HepG2 (cell line): ENCODE measurements around the gene SERINC2. TPM values are rescaled to one million over a fixed set of nuclear protein-coding genes. Genes with fewer than 3 reads are reported as not detected.

Source experiments
- ATAC-seq: fragments of 200-7000 bp; cut with Tn5 transposase; 3 replicates; pipeline ENCODE4 v1.9.1; 2020; ENCODE audit warnings: mild to moderate bottlenecking, moderate library complexity
- BruUV-seq: library from RNA; stranded (reverse); fragments of 400-500 nt; replicated peaks from 2 replicates; lab custom pipeline; 2021; lab: Mats Ljungman, UMichigan
- CTCF ChIA-PET: fragments of 300-600 bp; formaldehyde crosslinking; extraction: SDS; loops from one replicate; lab custom pipeline; 2021; ENCODE audit warnings: low total read pairs, inconsistent platforms, low intra/inter-chr PET ratio; lab: Yijun Ruan, JAX
- POLR2A ChIA-PET: fragments of 350-600 bp; sonication (Branson Sonifier 250); formaldehyde crosslinking; loops from one replicate; lab custom pipeline; 2020; ENCODE audit warnings: antibody characterized with exemption, inconsistent platforms; lab: Yijun Ruan, JAX
- DNase-seq: peaks from one replicate; pipeline ENCODE4 v3.0.0-alpha.2; 2015; ENCODE audit warnings: low spot score
- FAIRE-seq: peaks from 3 replicates; lab custom pipeline; 2011; peaks lifted over from hg19 to GRCh38; lab: Jason Lieb, UNC
- H2AFZ ChIP-seq: one replicate; pipeline ENCODE4 v1.6.1; 2011; ENCODE audit warnings: low read length, inconsistent platforms
- H3K27ac ChIP-seq: fragments of 300-600 bp; 3 replicates; pipeline ENCODE4 v1.8.0; 2011; ENCODE audit warnings: mixed run types, mild to moderate bottlenecking, mixed read lengths, low read length, inconsistent platforms; ENCODE audit not compliant: insufficient read depth; ENCODE audit errors: extremely low read length
- H3K27me3 ChIP-seq, 2 experiments: fragments of 200-600 bp in 1 of 2; 2 replicates in 1 of 2; 3 replicates in 1 of 2; pipeline versions ENCODE4 v1.6.0 to v1.8.0; 2011; ENCODE audit warnings: low read length in 2 of 2, mild to moderate bottlenecking in 2 of 2, moderate library complexity in 2 of 2, inconsistent platforms in 1 of 2; ENCODE audit not compliant: insufficient read depth in 2 of 2, control insufficient read depth in 1 of 2
- H3K36me3 ChIP-seq, 2 experiments: fragments of 200-600 bp in 1 of 2; replicated peaks in 1 of 2; 2 replicates in 1 of 2; 3 replicates in 1 of 2; pipeline versions ENCODE4 v1.5.1 to v1.8.0; 2011; ENCODE audit warnings: low read length in 2 of 2, inconsistent platforms in 1 of 2; ENCODE audit not compliant: insufficient read depth in 2 of 2, control insufficient read depth in 1 of 2
- H3K4me1 ChIP-seq: 2 replicates; pipeline ENCODE4 v1.5.1; 2012; ENCODE audit warnings: low read length, inconsistent platforms; ENCODE audit not compliant: insufficient read depth
- H3K4me2 ChIP-seq: 2 replicates; pipeline ENCODE4 v1.6.0; 2011; ENCODE audit warnings: low read depth, low read length, inconsistent platforms
- H3K4me3 ChIP-seq, 3 experiments: fragments of 200-600 bp in 1 of 3; sonication (generic), shearing (Covaris generic) in 1 of 3; replicated peaks in 1 of 3; 2 replicates each; pipeline ENCODE4 v1.5.1; 2011 to 2016; ENCODE audit warnings: low read length in 3 of 3, inconsistent platforms in 2 of 3, low read depth in 2 of 3, mild to moderate bottlenecking in 2 of 3, control low read depth in 1 of 3, mixed read lengths in 1 of 3; ENCODE audit not compliant: insufficient read depth in 1 of 3
- H3K79me2 ChIP-seq: one replicate; pipeline ENCODE4 v1.6.1; 2011; ENCODE audit warnings: low read length, inconsistent platforms; ENCODE audit not compliant: insufficient read depth
- H3K9ac ChIP-seq: 2 replicates; pipeline ENCODE4 v1.6.0; 2011; ENCODE audit warnings: mild to moderate bottlenecking, low read depth, low read length, inconsistent platforms; ENCODE audit not compliant: insufficient read depth
- H3K9me3 ChIP-seq: 2 replicates; pipeline ENCODE4 v1.5.1; 2012; ENCODE audit warnings: mild to moderate bottlenecking, low read length
- H4K20me1 ChIP-seq: 2 replicates; pipeline ENCODE4 v1.6.0; 2011; ENCODE audit warnings: inconsistent platforms, mild to moderate bottlenecking, low read length, moderate library complexity; ENCODE audit not compliant: insufficient read depth
- CBX2 ChIP-seq, 2 experiments: fragments of 200-600 bp in 1 of 2; sonication (generic); formaldehyde crosslinking in 1 of 2; IDR thresholded peaks; 2 replicates each; pipeline versions ENCODE4 v1.7.0 to v1.8.1; 2018 to 2022; ENCODE audit warnings: low read depth in 2 of 2, low read length in 1 of 2, mild to moderate bottlenecking in 1 of 2, missing genetic modification reagents in 1 of 2
- CEBPB ChIP-seq: IDR thresholded peaks from 2 replicates; pipeline ENCODE4 v1.6.1; 2011; ENCODE audit warnings: low read depth, low read length, improper control_type of control experiment, borderline replicate concordance
- DBP ChIP-seq: sonication (generic); formaldehyde crosslinking; IDR thresholded peaks from 2 replicates; pipeline ENCODE4 v1.4.0; 2020; ENCODE audit warnings: missing genetic modification reagents; ENCODE audit errors: not compliant biosample characterization
- KDM1A ChIP-seq: IDR thresholded peaks from 2 replicates; pipeline ENCODE4 v1.6.1; 2016; ENCODE audit warnings: missing compliant biosample characterization
- NR3C1 ChIP-seq: sonication (generic); formaldehyde crosslinking; IDR thresholded peaks from 2 replicates; pipeline ENCODE4 v1.4.0; 2020; ENCODE audit warnings: missing genetic modification reagents
- PRDM10 ChIP-seq: sonication (generic); formaldehyde crosslinking; IDR thresholded peaks from 2 replicates; pipeline ENCODE4 v1.4.0; 2020; ENCODE audit warnings: low read depth, missing genetic modification reagents
- TCF7 ChIP-seq: sonication (generic); IDR thresholded peaks from 2 replicates; pipeline ENCODE4 v1.6.1; 2016; ENCODE audit warnings: antibody characterized with exemption, low read depth
- XBP1 ChIP-seq: sonication (generic); formaldehyde crosslinking; IDR thresholded peaks from 2 replicates; pipeline ENCODE4 v1.5.0; 2020; ENCODE audit warnings: missing genetic modification reagents
- ZBTB7B ChIP-seq: sonication (generic); formaldehyde crosslinking; IDR thresholded peaks from 2 replicates; pipeline ENCODE4 v1.4.0; 2020; ENCODE audit warnings: missing genetic modification reagents
- ZNF101 ChIP-seq: sonication (generic); formaldehyde crosslinking; IDR thresholded peaks from 2 replicates; pipeline ENCODE4 v1.4.0; 2020; ENCODE audit warnings: mild to moderate bottlenecking, low read depth, missing genetic modification reagents, borderline replicate concordance
- ZNF224 ChIP-seq: sonication (generic); formaldehyde crosslinking; IDR thresholded peaks from 2 replicates; pipeline ENCODE4 v1.5.0; 2020; ENCODE audit warnings: mild to moderate bottlenecking, missing genetic modification reagents
- ZNF331 ChIP-seq: sonication (generic); formaldehyde crosslinking; IDR thresholded peaks from 2 replicates; pipeline ENCODE4 v1.4.0; 2020; ENCODE audit warnings: missing genetic modification reagents
- ZNF570 ChIP-seq: sonication (generic); formaldehyde crosslinking; IDR thresholded peaks from 2 replicates; pipeline ENCODE4 v1.4.0; 2020; ENCODE audit warnings: mild to moderate bottlenecking, missing genetic modification reagents, borderline replicate concordance
- WGBS: methylation state at CpG from one replicate; pipeline ENCODE4 v1.1.6; 2017; ENCODE audit warnings: low lambda C conversion rate; 5-methylcytosine and 5-hydroxymethylcytosine counted together
- in situ Hi-C: cut with HindIII; loops from 2 replicates; pipeline ENCODE4 v1.10.0; 2017; ENCODE audit warnings: low pct_unique_long_range_greater_than_20kb; ENCODE audit not compliant: extremely low pct_ligation_motif_present
- intact Hi-C: fragments of 100-400 bp; cut with micrococcal nuclease; formaldehyde crosslinking; loops from one replicate; pipeline ENCODE4 v1.10.0; 2022; ENCODE audit not compliant: unreplicated experiment
- polyA plus RNA-seq, 8 experiments: library from polyadenylated mRNA; depleted of rRNA in 3 of 8; stranded (reverse) in 7 of 8; unstranded in 1 of 8; fragments of >200 nt; fragmentation: Illumina TruSeq in 4 of 8; extraction: Trizol in 4 of 8; gene quantifications; 2 replicates each; pipeline versions ENCODE4 v1.2.1 to v1.2.3, GENCODE V29; 2011 to 2016; ENCODE audit warnings: low read depth in 4 of 8, missing spikeins in 1 of 8, mixed read lengths in 1 of 8; ENCODE audit not compliant: insufficient read depth in 1 of 8
- total RNA-seq, 5 experiments: library from RNA; depleted of rRNA; stranded (reverse); fragments of >200 nt; fragmentation: Illumina TruSeq; extraction: Trizol; gene quantifications; 2 replicates each; pipeline ENCODE4 v1.2.3, GENCODE V29; 2016; ENCODE audit warnings: low read depth in 1 of 5

Gene SERINC2
- total and polyA plus RNA-seq, 2 of the 13 experiments (the other 11 are each of a cell fraction or from before 2014, with no cell fraction given): 4.8 to 126 TPM

GRCh38 chr1:31400393-31400792, 12.6 kb upstream of the SERINC2 start:
- no peaks in the 10 kb centered on the region for H3K9me3 ChIP-seq
- DNase-seq: no peak
- CTCF ChIA-PET: no interaction called here
- H3K27ac ChIP-seq: no peak overlapping the region
- no peak for ATAC-seq
- H3K4me2 ChIP-seq: no peak overlapping the region
- H3K36me3 ChIP-seq: no peaks in the 10 kb centered on the region
- no peaks in the 10 kb centered on the region for H3K79me2 ChIP-seq
- POLR2A ChIA-PET: no interaction called here
- BruUV-seq: no TSS peak
- in situ Hi-C loops: no loop called here
- no peaks in the 10 kb centered on the region for H4K20me1 ChIP-seq
- TF ChIP-seq NR3C1 (CRISPR knock-in tag): no peak
- peak; percentile 67; the same call in 1 of the 2 replicates for TF ChIP-seq CEBPB
- TF ChIP-seq ZBTB7B (CRISPR knock-in tag): no peak
- TF ChIP-seq, all 625 proteins: peak for 1
- H3K27me3 ChIP-seq: peaks cover 0 to 2% of the 10 kb centered on the region in 2 experiments; a peak in 1 of 5 replicates
- no peak overlapping the region for H3K9ac ChIP-seq
- peaks cover 28% of the 10 kb centered on the region for H3K4me1 ChIP-seq
- FAIRE-seq: no peak
- no peak overlapping the region for H3K4me3 ChIP-seq
- intact Hi-C loops: no loop called here
- no peak overlapping the region for H2AFZ ChIP-seq
- 40% methylated on average over 3 of the region's 3 CpGs for WGBS

GRCh38 chr1:31401241-31401640, 11.8 kb upstream of the SERINC2 start:
- Histone ChIP-seq H4K20me1 (no peaks in the 10 kb centered on the region), H3K4me2 (no peak overlapping the region), H2AFZ (no peak overlapping the region), H3K79me2 (no peaks in the 10 kb centered on the region), H3K9ac (no peak overlapping the region), H3K4me1 (peaks cover 20% of the 10 kb centered on the region), H3K36me3 (no peaks in the 10 kb centered on the region), H3K9me3 (no peaks in the 10 kb centered on the region), H3K4me3 (no peak overlapping the region), H3K27ac (no peak overlapping the region), H3K27me3 (no peaks in the 10 kb centered on the region)
- intact Hi-C loops (no loop called here), in situ Hi-C loops (no loop called here)
- WGBS: 16% methylated on average over 2 of the region's 2 CpGs
- no TSS peak for BruUV-seq
- POLR2A ChIA-PET: interaction anchor here (0.6 kb wide), 1 partner anchor 722 kb away, joined by 3 read pairs; no protein-coding TSS in a partner anchor
- FAIRE-seq (no peak), ATAC-seq (no peak), DNase-seq (no peak)
- CTCF ChIA-PET: no interaction called here
- TF ChIP-seq ZNF101 (CRISPR knock-in tag) (no peak), PRDM10 (no peak), ZNF570 (CRISPR knock-in tag) (no peak), CBX2 (IDR thresholded peaks at IDR 0.05; ENCODE audit: low read depth, low read length) (no peak), CBX2 (CRISPR knock-in tag; IDR thresholded peaks at IDR 0.05; ENCODE audit: low read depth) (no peak), ZNF224 (CRISPR knock-in tag) (no peak), XBP1 (CRISPR knock-in tag) (no peak), ZNF331 (CRISPR knock-in tag) (no peak), DBP (CRISPR knock-in tag) (no peak), KDM1A (CRISPR knock-in tag) (no peak), TCF7 (no peak)
